HG03469 (cell line): ENCODE measurements around the gene PHETA2.
"Not testable (repeated sequence)": the region's sequence is repeated elsewhere in the genome, so short reads cannot be mapped to it uniquely, and the experiment has no call there.

ENCODE experiments used
- ATAC-seq: cut with Tn5 transposase; IDR thresholded peaks from one replicate; pipeline ENCODE4 v1.9.1; 2021; ENCODE audit warnings: mild to moderate bottlenecking, moderate library complexity, moderate number of reproducible peaks; ENCODE audit not compliant: unreplicated experiment

PHETA2 gene

GRCh38 chr22:42101199-42101598, 27.2 kb downstream of the PHETA2 start:
- no peak for ATAC-seq

- not testable (repeated sequence) for ATAC-seq
Observed at GRCh38 chr22:42104332-42104860, 30.3 kb downstream of the PHETA2 start.

GRCh38 chr22:42108848-42109247, 34.8 kb downstream of the PHETA2 start:
- no peak for ATAC-seq

GRCh38 chr22:42111798-42112197, 37.8 kb downstream of the PHETA2 start:
- no peak for ATAC-seq

- ATAC-seq: not testable (repeated sequence)
Observed at GRCh38 chr22:42112793-42113192, 38.7 kb downstream of the PHETA2 start.

- no peak for ATAC-seq
Observed at GRCh38 chr22:42114721-42115120, 40.7 kb downstream of the PHETA2 start.

GRCh38 chr22:42115420-42115830, 41.4 kb downstream of the PHETA2 start:
- ATAC-seq: not testable (repeated sequence)

- ATAC-seq: no peak
Observed at GRCh38 chr22:42116848-42117424, 42.9 kb downstream of the PHETA2 start.

GRCh38 chr22:42120231-42121021, 46.4 kb downstream of the PHETA2 start:
- not testable (repeated sequence) for ATAC-seq

GRCh38 chr22:42123529-42123928, 49.5 kb downstream of the PHETA2 start:
- not testable (repeated sequence) for ATAC-seq

- ATAC-seq: no peak
Observed at GRCh38 chr22:42127606-42128005, 53.6 kb downstream of the PHETA2 start.

GRCh38 chr22:42128007-42128406, 54.0 kb downstream of the PHETA2 start:
- not testable (repeated sequence) for ATAC-seq
